ENCODE data around the gene SOX30.

SOX30 gene

GRCh38 chr5:157602505-157602904, 49.7 kb downstream of the SOX30 start:
- no peak overlapping the region for H3K27ac ChIP-seq
- no peak for TF ChIP-seq CTCF (IDR thresholded peaks at IDR 0.05)
- no peak for TF ChIP-seq ZFX (IDR thresholded peaks at IDR 0.05; ENCODE audit: borderline replicate concordance)

GRCh38 chr5:157600252-157600651, 52.0 kb downstream of the SOX30 start:
- no peak for TF ChIP-seq ZFX (IDR thresholded peaks at IDR 0.05; ENCODE audit: borderline replicate concordance)
- no peak for TF ChIP-seq CTCF (IDR thresholded peaks at IDR 0.05)
- no peak overlapping the region for H3K27ac ChIP-seq

- H3K27ac ChIP-seq, result no peak overlapping the region
- TF ChIP-seq CTCF (IDR thresholded peaks at IDR 0.05) (no peak), ZFX (IDR thresholded peaks at IDR 0.05; ENCODE audit: borderline replicate concordance) (no peak)
Observed at GRCh38 chr5:157599565-157599964, 52.7 kb downstream of the SOX30 start.

GRCh38 chr5:157598350-157598936, 53.8 kb downstream of the SOX30 start:
- TF ChIP-seq CTCF (IDR thresholded peaks at IDR 0.05) (no peak), ZFX (IDR thresholded peaks at IDR 0.05; ENCODE audit: borderline replicate concordance) (no peak)
- no peak overlapping the region for H3K27ac ChIP-seq

- H3K27ac ChIP-seq, result no peak overlapping the region
- TF ChIP-seq CTCF (IDR thresholded peaks at IDR 0.05) (no peak), ZFX (IDR thresholded peaks at IDR 0.05; ENCODE audit: borderline replicate concordance) (no peak)
Observed at GRCh38 chr5:157597277-157597676, 55.0 kb downstream of the SOX30 start.

- no peak for TF ChIP-seq ZFX (IDR thresholded peaks at IDR 0.05; ENCODE audit: borderline replicate concordance)
- no peak for TF ChIP-seq CTCF (IDR thresholded peaks at IDR 0.05)
- no peak overlapping the region for H3K27ac ChIP-seq
Observed at GRCh38 chr5:157596487-157596886, 55.8 kb downstream of the SOX30 start.

GRCh38 chr5:157594675-157595459, 57.4 kb downstream of the SOX30 start:
- TF ChIP-seq ZFX (IDR thresholded peaks at IDR 0.05; ENCODE audit: borderline replicate concordance), result no peak
- TF ChIP-seq CTCF (IDR thresholded peaks at IDR 0.05), result no peak
- no peak overlapping the region for H3K27ac ChIP-seq

Data from 22Rv1 (cell line).